Endothelial cell of umbilical vein (primary cell): ENCODE results near the gene ATP8B3. TPM values are rescaled to one million over a fixed set of nuclear protein-coding genes. Genes with fewer than 3 reads are reported as not detected.

Source experiments
- BruUV-seq: library from RNA; stranded (reverse); fragments of 400-500 nt; replicated peaks from 2 replicates; lab custom pipeline; 2021; lab: Mats Ljungman, UMichigan
- CTCF ChIA-PET: fragments of 300-600, 350-600 bp; sonication (Branson Sonifier 250); formaldehyde crosslinking; loops from one replicate; lab custom pipeline; 2021; ENCODE audit warnings: antibody characterized with exemption, inconsistent platforms; lab: Charles Lee
- POLR2A ChIA-PET: fragments of 300-600, 350-600 bp; sonication (Branson Sonifier 250); formaldehyde crosslinking; loops from one replicate; lab custom pipeline; 2021; ENCODE audit warnings: antibody characterized with exemption, inconsistent platforms; lab: Charles Lee
- DNase-seq: peaks from one replicate; pipeline ENCODE4 v3.0.0-alpha.2; 2011; ENCODE audit warnings: low read depth, low spot score
- FAIRE-seq: peaks from 2 replicates; lab custom pipeline; 2011; peaks lifted over from hg19 to GRCh38; lab: Jason Lieb, UNC
- H2AFZ ChIP-seq: 2 replicates; pipeline ENCODE4 v1.6.0; 2012; ENCODE audit warnings: low read depth, low read length, control low read depth, inconsistent platforms
- H3K27ac ChIP-seq: 2 replicates; pipeline ENCODE4 v1.5.1; 2011; ENCODE audit warnings: low read depth, mild to moderate bottlenecking, control low read depth, low read length, moderate library complexity; ENCODE audit not compliant: insufficient read depth
- H3K27me3 ChIP-seq, 2 experiments: 2 replicates each; pipeline versions ENCODE4 v1.6.0 to v1.6.1; 2011; ENCODE audit warnings: low read length in 2 of 2, mixed read lengths in 1 of 2; ENCODE audit not compliant: control insufficient read depth in 2 of 2, insufficient read depth in 2 of 2
- H3K36me3 ChIP-seq, 2 experiments: 2 replicates in 1 of 2; 3 replicates in 1 of 2; pipeline ENCODE4 v1.5.1; 2011; ENCODE audit warnings: low read length in 2 of 2, mild to moderate bottlenecking in 1 of 2, moderate library complexity in 1 of 2; ENCODE audit not compliant: control insufficient read depth in 2 of 2, insufficient read depth in 2 of 2; ENCODE audit errors: extremely low read depth in 1 of 2
- H3K4me1 ChIP-seq: 3 replicates; pipeline ENCODE4 v1.5.1; 2011; ENCODE audit warnings: mild to moderate bottlenecking, low read length; ENCODE audit not compliant: control insufficient read depth, insufficient read depth; ENCODE audit errors: extremely low read depth
- H3K4me2 ChIP-seq: 2 replicates; pipeline ENCODE4 v1.6.1; 2011; ENCODE audit warnings: low read length, control low read depth, mixed read lengths; ENCODE audit not compliant: insufficient read depth
- H3K4me3 ChIP-seq, 3 experiments: fragments of 200-600 bp in 1 of 3; sonication (generic), shearing (Covaris generic) in 1 of 3; replicated peaks in 1 of 3; 2 replicates each; pipeline ENCODE4 v1.5.1; 2011 to 2016; ENCODE audit warnings: control low read depth in 3 of 3, low read length in 3 of 3, mild to moderate bottlenecking in 2 of 3, inconsistent platforms in 1 of 3, low read depth in 1 of 3, moderate library complexity in 1 of 3; ENCODE audit not compliant: insufficient read depth in 1 of 3
- H3K79me2 ChIP-seq: 2 replicates; pipeline ENCODE4 v1.6.0; 2012; ENCODE audit warnings: low read length, inconsistent platforms; ENCODE audit not compliant: control insufficient read depth, insufficient read depth
- H3K9ac ChIP-seq: replicated peaks from 2 replicates; pipeline ENCODE3; 2011; ENCODE audit warnings: low read length, control low read depth; ENCODE audit not compliant: insufficient read depth; ENCODE audit errors: extremely low read depth
- H3K9me1 ChIP-seq: replicated peaks from 3 replicates; pipeline ENCODE4 v1.6.0; 2011; ENCODE audit warnings: mild to moderate bottlenecking, low read length; ENCODE audit not compliant: control insufficient read depth, insufficient read depth; ENCODE audit errors: extremely low read depth
- H3K9me3 ChIP-seq: replicated peaks from 2 replicates; pipeline ENCODE4 v1.5.1; 2012; ENCODE audit warnings: low read length, inconsistent platforms; ENCODE audit not compliant: control insufficient read depth, insufficient read depth
- H4K20me1 ChIP-seq: replicated peaks from 2 replicates; pipeline ENCODE3; 2011; ENCODE audit warnings: mild to moderate bottlenecking, low read length; ENCODE audit not compliant: control insufficient read depth, insufficient read depth; ENCODE audit errors: extremely low read depth
- EZH2 ChIP-seq: IDR thresholded peaks from 2 replicates; pipeline ENCODE4 v1.6.1; 2012; ENCODE audit warnings: borderline replicate concordance, low read depth, mild to moderate bottlenecking, moderate library complexity, low read length, inconsistent platforms; ENCODE audit not compliant: severe bottlenecking
- FOS ChIP-seq: IDR thresholded peaks from 2 replicates; pipeline ENCODE4 v1.6.1; 2011; ENCODE audit warnings: mild to moderate bottlenecking, low read length, moderate library complexity, borderline replicate concordance; ENCODE audit not compliant: insufficient read depth
- GATA2 ChIP-seq: IDR thresholded peaks from 2 replicates; pipeline ENCODE4 v1.7.0; 2011; ENCODE audit warnings: low read depth, mild to moderate bottlenecking, moderate library complexity, mixed read lengths, low read length; ENCODE audit not compliant: insufficient read length, insufficient read depth
- JUN ChIP-seq: IDR thresholded peaks from 2 replicates; pipeline ENCODE4 v1.6.1; 2011; ENCODE audit warnings: borderline replicate concordance, low read depth; ENCODE audit not compliant: insufficient read length, insufficient read depth
- MYC ChIP-seq: IDR thresholded peaks from one replicate; pipeline ENCODE4 v1.6.1; 2011; ENCODE audit warnings: mild to moderate bottlenecking, low read depth, low read length
- POLR2A ChIP-seq: IDR thresholded peaks from 2 replicates; pipeline ENCODE4 v1.6.1; 2012; ENCODE audit warnings: low read depth, mild to moderate bottlenecking, control low read depth, low read length
- POLR2AphosphoS5 ChIP-seq: IDR thresholded peaks from 2 replicates; pipeline ENCODE4 v1.6.1; 2012; ENCODE audit warnings: low read depth, mild to moderate bottlenecking, control low read depth, low read length, moderate library complexity; ENCODE audit not compliant: insufficient read depth
- dilution Hi-C: fragments of 300-500 bp; cut with MboI; formaldehyde crosslinking; loops from one replicate; pipeline ENCODE4 v1.15.0; 2019; ENCODE audit warnings: low sequenced_read_pairs; ENCODE audit not compliant: extremely low pct_ligation_motif_present
- intact Hi-C: fragments of 100-400 bp; cut with micrococcal nuclease; formaldehyde crosslinking; loops from one replicate; pipeline ENCODE4 v1.10.0; 2022
- polyA plus RNA-seq, 4 experiments: library from polyadenylated mRNA; depleted of rRNA in 3 of 4; stranded (reverse) in 3 of 4; unstranded in 1 of 4; fragments of >200 nt; gene quantifications; 2 replicates each; pipeline versions ENCODE4 v1.2.1 to v1.2.3, GENCODE V29; 2011 to 2012; ENCODE audit warnings: missing spikeins in 1 of 4
- total RNA-seq: library from RNA; stranded (reverse); gene quantifications from 2 replicates; pipeline ENCODE4 v1.2.3, GENCODE V29; 2021
- TF ChIP-seq, protein P1 (sequence below), 2 donors: IDR thresholded peaks; 1 replicate in 1 of 2; 2 replicates in 1 of 2; pipeline ENCODE4 v1.5.1; 2011; ENCODE audit warnings: low read length in 2 of 2, mild to moderate bottlenecking in 2 of 2, moderate library complexity in 2 of 2, control low read depth in 1 of 2, inconsistent platforms in 1 of 2, low read depth in 1 of 2; ENCODE audit not compliant: insufficient read depth in 1 of 2; ENCODE audit errors: extremely low read depth in 1 of 2
- TF ChIP-seq, protein P2 (sequence below): IDR thresholded peaks from 2 replicates; pipeline ENCODE4 v1.6.1; 2011; ENCODE audit not compliant: insufficient read depth, insufficient read length

The ATP8B3 gene
- total and polyA plus RNA-seq, 2 donors (not counting 3 experiments of a cell fraction or from before 2014, with no cell fraction given) = 1.1 to 7.3 TPM

DNA sequence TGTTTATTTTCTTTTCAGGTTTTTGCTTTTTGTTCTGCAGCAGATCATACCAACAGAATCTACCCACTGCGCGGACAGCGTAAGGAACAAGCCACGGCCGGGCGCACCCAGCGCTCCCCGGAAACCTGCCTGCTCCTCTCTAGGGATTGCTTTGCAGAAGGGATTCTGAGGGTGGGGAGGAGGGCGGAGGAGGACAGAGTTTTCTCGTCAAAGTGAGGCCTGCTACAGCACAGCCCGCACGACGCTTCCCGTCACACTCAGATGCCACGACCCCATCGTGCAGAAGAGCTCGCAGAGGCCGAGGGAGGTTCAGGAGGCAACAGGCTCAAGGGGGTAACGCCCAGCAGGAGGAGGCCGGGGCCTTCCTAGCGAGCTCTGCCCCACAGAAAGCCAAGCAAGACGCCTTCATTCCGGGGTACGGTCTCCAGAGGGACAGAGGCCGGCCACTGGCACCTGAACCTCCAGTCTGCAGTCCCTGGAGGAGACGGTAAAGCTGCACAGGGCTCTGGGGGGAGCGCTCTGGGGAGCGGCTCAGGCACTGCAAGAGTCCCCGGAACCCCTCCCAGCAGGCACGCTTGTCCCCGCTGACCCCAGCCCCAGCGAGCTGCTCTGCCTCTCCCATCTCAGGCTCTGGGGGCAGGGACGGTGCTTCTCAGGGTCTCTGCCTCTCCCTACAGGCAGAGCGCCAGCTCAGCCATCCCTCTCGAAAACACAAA lies 29.3 kb upstream of the ATP8B3 start:
- Histone ChIP-seq H3K9me1 (no peaks in the 10 kb centered on the region), H3K4me2 (peak overlapping the region; percentile 14), H3K27me3 (no peaks in the 10 kb centered on the region), H3K9me3 (no peaks in the 10 kb centered on the region), H3K4me1 (peaks cover 16% of the 10 kb centered on the region), H2AFZ (no peak overlapping the region), H3K9ac (no peak overlapping the region), H3K79me2 (peaks cover 92% of the 10 kb centered on the region), H3K36me3 (peaks cover 0 to 5% of the 10 kb centered on the region in 2 experiments), H4K20me1 (no peaks in the 10 kb centered on the region), H3K27ac (no peak overlapping the region), H3K4me3 (peak overlapping the region in 1 of 3 experiments; percentile 18)
- BruUV-seq = no TSS peak
- intact Hi-C loops (no loop called here), dilution Hi-C loops (no loop called here)
- ChIA-PET POLR2A (no interaction called here), CTCF (interaction anchor here (1.2 to 7.6 kb wide), 3 partner anchors 12 to 14 kb away, joined by 3 to 83 read pairs (median 3); no protein-coding TSS in a partner anchor)
- no peak for FAIRE-seq
- no peak for DNase-seq
- TF ChIP-seq, protein P1, sequence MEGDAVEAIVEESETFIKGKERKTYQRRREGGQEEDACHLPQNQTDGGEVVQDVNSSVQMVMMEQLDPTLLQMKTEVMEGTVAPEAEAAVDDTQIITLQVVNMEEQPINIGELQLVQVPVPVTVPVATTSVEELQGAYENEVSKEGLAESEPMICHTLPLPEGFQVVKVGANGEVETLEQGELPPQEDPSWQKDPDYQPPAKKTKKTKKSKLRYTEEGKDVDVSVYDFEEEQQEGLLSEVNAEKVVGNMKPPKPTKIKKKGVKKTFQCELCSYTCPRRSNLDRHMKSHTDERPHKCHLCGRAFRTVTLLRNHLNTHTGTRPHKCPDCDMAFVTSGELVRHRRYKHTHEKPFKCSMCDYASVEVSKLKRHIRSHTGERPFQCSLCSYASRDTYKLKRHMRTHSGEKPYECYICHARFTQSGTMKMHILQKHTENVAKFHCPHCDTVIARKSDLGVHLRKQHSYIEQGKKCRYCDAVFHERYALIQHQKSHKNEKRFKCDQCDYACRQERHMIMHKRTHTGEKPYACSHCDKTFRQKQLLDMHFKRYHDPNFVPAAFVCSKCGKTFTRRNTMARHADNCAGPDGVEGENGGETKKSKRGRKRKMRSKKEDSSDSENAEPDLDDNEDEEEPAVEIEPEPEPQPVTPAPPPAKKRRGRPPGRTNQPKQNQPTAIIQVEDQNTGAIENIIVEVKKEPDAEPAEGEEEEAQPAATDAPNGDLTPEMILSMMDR (IDR thresholded peaks at IDR 0.05; ENCODE audit: extremely low read depth in 1 of 2, insufficient read depth in 1 of 2, low read depth in 1 of 2, low read length in 2 of 2) = no peak
- TF ChIP-seq GATA2 (no peak), JUN (no peak), FOS (no peak), POLR2AphosphoS5 (no peak), POLR2A (no peak), MYC (no peak), EZH2 (no peak)
- TF ChIP-seq, protein P2, sequence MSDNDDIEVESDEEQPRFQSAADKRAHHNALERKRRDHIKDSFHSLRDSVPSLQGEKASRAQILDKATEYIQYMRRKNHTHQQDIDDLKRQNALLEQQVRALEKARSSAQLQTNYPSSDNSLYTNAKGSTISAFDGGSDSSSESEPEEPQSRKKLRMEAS = no peak
